K562 (cell line): ENCODE measurements around the gene IRF9. TPM values are rescaled to one million over a fixed set of nuclear protein-coding genes. Genes with fewer than 3 reads are reported as not detected.

Experiments used
- ATF7 ChIP-seq: fragments of 450-650 bp; IDR thresholded peaks from 2 replicates; pipeline ENCODE4 v1.7.1; 2014; ENCODE audit warnings: mild to moderate bottlenecking, moderate library complexity
- BACH1 ChIP-seq: fragments of 200-800 bp; sonication (Bioruptor generic); IDR thresholded peaks from 2 replicates; pipeline ENCODE4 v1.6.1; 2016; ENCODE audit warnings: missing genetic modification characterization, missing compliant biosample characterization
- CCNT2 ChIP-seq: IDR thresholded peaks from 2 replicates; pipeline ENCODE4 v1.6.1; 2011; ENCODE audit warnings: borderline replicate concordance, low read depth, mild to moderate bottlenecking, moderate library complexity, mixed read lengths, low read length; ENCODE audit not compliant: insufficient read length; ENCODE audit errors: extremely low read depth
- CTBP1 ChIP-seq: fragments of 450-650 bp; IDR thresholded peaks from 2 replicates; pipeline ENCODE4 v1.6.1; 2016; ENCODE audit warnings: borderline replicate concordance
- E2F4 ChIP-seq: sonication (generic); formaldehyde crosslinking; IDR thresholded peaks from 2 replicates; pipeline ENCODE4 v1.8.0; 2022; ENCODE audit warnings: mild to moderate bottlenecking, low read depth, missing genetic modification reagents
- EGR1 ChIP-seq: fragments of 450-650 bp; conservative IDR thresholded peaks from 2 replicates; pipeline ENCODE4 v1.6.1; 2017; ENCODE audit warnings: mild to moderate bottlenecking
- HDAC1 ChIP-seq, 2 experiments: fragments of 450-650 bp; IDR thresholded peaks; 2 replicates each; pipeline ENCODE4 v1.6.1; 2016 to 2017; ENCODE audit warnings: inconsistent platforms in 1 of 2, mild to moderate bottlenecking in 1 of 2, moderate library complexity in 1 of 2
- POLR2A ChIP-seq: fragments of 450-650 bp; conservative IDR thresholded peaks from 2 replicates; pipeline ENCODE4 v1.6.1; 2016
- RBFOX2 ChIP-seq: fragments of 200-400 bp; formaldehyde crosslinking; IDR thresholded peaks from 2 replicates; pipeline ENCODE4 v1.6.1; 2017; ENCODE audit warnings: low read depth, mild to moderate bottlenecking, low read length, moderate library complexity
- RBM14 ChIP-seq: fragments of 200-400 bp; formaldehyde crosslinking; IDR thresholded peaks from 2 replicates; pipeline ENCODE4 v1.6.1; 2018; ENCODE audit warnings: low read depth, mild to moderate bottlenecking, low read length, moderate library complexity, borderline replicate concordance; ENCODE audit not compliant: insufficient read depth
- RCOR1 ChIP-seq, 2 experiments: IDR thresholded peaks; 2 replicates each; pipeline ENCODE4 v1.6.1; 2012; ENCODE audit warnings: low read depth in 2 of 2, low read length in 2 of 2, borderline replicate concordance in 1 of 2, improper control_type of control experiment in 1 of 2
- SIN3B ChIP-seq: fragments of 450-650 bp; IDR thresholded peaks from 2 replicates; pipeline ENCODE4 v1.6.1; 2017; ENCODE audit warnings: low read depth, mild to moderate bottlenecking, moderate library complexity
- SRF ChIP-seq, 2 experiments: fragments of 250-450, 450-650 bp in 1 of 2; sonication (Bioruptor Pico) in 1 of 2; sonication (generic) in 1 of 2; formaldehyde crosslinking; IDR thresholded peaks; 2 replicates each; pipeline versions ENCODE4 v1.5.0 to v1.5.1; 2020 to 2022; ENCODE audit warnings: mild to moderate bottlenecking in 1 of 2, missing genetic modification reagents in 1 of 2
- XRCC5 ChIP-seq: fragments of 200-400 bp; formaldehyde crosslinking; IDR thresholded peaks from 2 replicates; pipeline ENCODE4 v1.6.1; 2017; ENCODE audit warnings: low read depth, mild to moderate bottlenecking, low read length
- polyA plus RNA-seq, 8 experiments: library from polyadenylated mRNA; depleted of rRNA in 4 of 8; stranded (reverse) in 5 of 8; unstranded in 3 of 8; fragments of >200 nt; fragmentation: Nextera tagmentation in 2 of 8; fragmentation: Illumina TruSeq in 1 of 8; extraction: Ambion mirVana in 2 of 8; extraction: Trizol in 1 of 8; gene quantifications; 2 replicates each; pipeline versions ENCODE4 v1.2.1 to v1.2.3, GENCODE V29; 2011 to 2014; ENCODE audit warnings: inconsistent platforms in 1 of 8, missing spikeins in 1 of 8
- total RNA-seq, 7 experiments: library from RNA; depleted of rRNA in 6 of 7; stranded (reverse); fragments of >200 nt in 6 of 7; fragmentation: Illumina TruSeq in 2 of 7; extraction: Trizol in 2 of 7; gene quantifications; 2 replicates each; pipeline versions ENCODE4 v1.2.1 to v1.2.3, GENCODE V29; 2011 to 2021; ENCODE audit warnings: low replicate concordance in 1 of 7
- TF ChIP-seq, protein P1 (sequence below): fragments of 250-450 bp; sonication (Bioruptor Pico); IDR thresholded peaks from 2 replicates; pipeline ENCODE4 v1.5.0; 2021; ENCODE audit warnings: mild to moderate bottlenecking, moderate library complexity
- TF ChIP-seq, protein P2 (sequence below): fragments of 250-450 bp; sonication (Bioruptor Pico); IDR thresholded peaks from 2 replicates; pipeline ENCODE4 v1.4.0; 2020; ENCODE audit warnings: borderline replicate concordance

Gene IRF9
- total and polyA plus RNA-seq, 9 of the 15 experiments (the other 6 are each of a cell fraction or from before 2014, with no cell fraction given) = 0.79 to 14.8 (median 6.1) TPM

DNA sequence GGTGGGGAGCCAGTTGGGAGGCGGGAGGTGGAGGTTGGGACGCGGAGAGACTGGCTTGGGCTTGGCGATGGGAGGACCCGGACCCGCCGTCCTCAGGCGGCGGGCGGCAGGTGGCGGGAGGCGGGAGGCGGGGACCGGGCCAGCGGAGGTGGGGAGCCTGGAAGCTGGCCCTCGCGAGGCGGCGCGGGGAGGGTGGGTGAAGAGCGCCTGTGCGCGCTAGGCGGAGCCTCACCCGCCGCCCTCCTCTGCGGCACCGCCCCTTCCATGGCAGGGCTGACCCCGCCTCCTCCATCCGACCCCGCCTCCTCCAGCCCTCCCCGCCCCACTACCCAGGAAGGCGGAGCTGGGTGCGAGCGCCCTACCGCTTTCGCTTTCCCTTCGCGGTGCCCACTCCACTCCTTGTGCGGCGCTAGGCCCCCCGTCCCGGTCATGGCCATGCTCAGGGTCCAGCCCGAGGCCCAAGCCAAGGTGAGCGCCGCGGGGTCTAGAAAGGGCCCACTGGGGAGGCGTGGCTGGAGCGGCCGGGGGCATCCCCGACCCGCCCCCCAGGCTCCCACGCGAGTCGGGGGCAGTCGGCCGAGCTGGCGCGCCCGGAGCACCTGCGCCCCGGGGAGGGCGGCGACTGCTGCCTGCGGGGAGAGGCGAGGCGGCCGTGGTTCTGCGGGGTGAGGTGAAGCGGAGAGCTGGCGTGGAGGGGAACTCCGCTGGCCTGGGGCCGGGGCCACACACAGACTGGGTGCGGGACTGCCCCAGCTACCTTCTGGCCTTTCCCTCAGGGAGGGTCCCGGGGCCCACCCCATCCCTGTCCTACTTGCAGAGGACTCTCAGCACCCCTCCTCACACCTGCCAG, 25.0 kb upstream of the IRF9 start, which contains the start of gene PSME1 (continued):
- peak in 1 of 2 experiments; percentile 62; a peak in 1 of 4 replicates for TF ChIP-seq SRF (CRISPR knock-in tag; IDR thresholded peaks at IDR 0.05)
- no peak for TF ChIP-seq XRCC5
- 0 out of 2 replicates have a peak, but pooled peaks have one; percentile 44 for TF ChIP-seq CTBP1
- TF ChIP-seq POLR2A = peak; percentile 58
- peak; percentile 76 for TF ChIP-seq RBFOX2
- peak in 1 of 2 experiments; percentile 14; a peak in 1 of 4 replicates for TF ChIP-seq RCOR1 (IDR thresholded peaks at IDR 0.05; ENCODE audit: borderline replicate concordance in 1 of 2, low read depth in 2 of 2, low read length in 2 of 2)
- TF ChIP-seq, protein P1, sequence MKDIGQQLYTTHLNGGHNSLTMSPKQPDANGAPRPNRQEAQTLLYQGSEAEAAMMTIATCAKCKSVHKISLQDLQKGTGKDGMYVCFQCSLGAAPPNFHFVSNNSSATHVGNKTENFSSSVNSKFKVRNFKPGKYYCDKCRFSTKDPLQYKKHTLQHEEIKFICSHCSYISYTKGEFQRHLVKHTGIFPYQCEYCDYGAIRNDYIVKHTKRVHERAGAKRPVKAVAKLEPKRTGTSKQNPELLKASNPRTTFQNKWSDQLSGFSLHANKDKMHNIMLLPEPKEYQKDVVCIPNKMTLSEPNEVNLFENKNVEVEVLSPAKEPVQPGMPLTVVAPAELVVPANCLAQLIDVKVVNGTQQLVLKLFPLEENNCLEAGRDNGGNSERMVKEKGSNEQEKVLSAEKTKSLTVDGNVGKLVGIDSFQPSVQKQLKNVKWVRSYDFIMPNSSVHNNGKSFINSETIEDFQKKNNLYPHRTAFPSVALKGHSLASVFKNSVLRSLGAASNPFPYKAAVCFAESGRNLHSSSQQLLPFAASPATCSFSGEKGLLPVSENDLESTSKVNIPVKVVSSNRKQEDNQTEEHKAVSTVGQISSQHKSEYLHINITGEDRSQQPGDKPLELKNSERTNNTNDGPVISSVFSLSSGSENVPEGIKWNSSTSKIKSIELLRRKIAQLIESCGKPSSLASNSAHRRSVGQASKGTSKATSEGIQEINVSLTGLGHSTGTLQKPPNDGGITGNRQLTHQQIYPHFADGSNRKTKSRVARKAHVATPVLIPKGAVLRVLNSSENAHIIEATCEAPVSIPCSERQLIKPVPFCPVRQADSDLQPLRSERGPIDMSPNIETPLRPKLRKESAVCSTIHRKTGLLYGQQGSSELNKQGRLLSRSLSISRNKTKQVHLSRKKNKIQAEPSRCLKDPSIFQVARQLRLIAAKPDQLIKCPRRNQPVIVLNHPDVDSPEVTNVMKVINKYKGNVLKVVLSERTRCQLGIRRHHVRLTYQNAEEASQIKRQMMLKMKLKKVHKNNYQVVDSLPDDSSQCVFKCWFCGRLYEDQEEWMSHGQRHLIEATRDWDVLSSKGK = no peak
- TF ChIP-seq SIN3B = 0 out of 2 replicates have a peak, but pooled peaks have one; percentile 36
- peak; percentile 39 for TF ChIP-seq EGR1
- peak; percentile 27; the same call in 1 of the 2 replicates for TF ChIP-seq ATF7
- TF ChIP-seq E2F4 (CRISPR knock-in tag) = no peak
- TF ChIP-seq CCNT2 = peak; percentile 67
- TF ChIP-seq BACH1 (tag) = no peak
- TF ChIP-seq HDAC1 (IDR thresholded peaks at IDR 0.05) = peak in 1 of 2 experiments; percentile 41; a peak in 2 of 4 replicates
- TF ChIP-seq, protein P2, sequence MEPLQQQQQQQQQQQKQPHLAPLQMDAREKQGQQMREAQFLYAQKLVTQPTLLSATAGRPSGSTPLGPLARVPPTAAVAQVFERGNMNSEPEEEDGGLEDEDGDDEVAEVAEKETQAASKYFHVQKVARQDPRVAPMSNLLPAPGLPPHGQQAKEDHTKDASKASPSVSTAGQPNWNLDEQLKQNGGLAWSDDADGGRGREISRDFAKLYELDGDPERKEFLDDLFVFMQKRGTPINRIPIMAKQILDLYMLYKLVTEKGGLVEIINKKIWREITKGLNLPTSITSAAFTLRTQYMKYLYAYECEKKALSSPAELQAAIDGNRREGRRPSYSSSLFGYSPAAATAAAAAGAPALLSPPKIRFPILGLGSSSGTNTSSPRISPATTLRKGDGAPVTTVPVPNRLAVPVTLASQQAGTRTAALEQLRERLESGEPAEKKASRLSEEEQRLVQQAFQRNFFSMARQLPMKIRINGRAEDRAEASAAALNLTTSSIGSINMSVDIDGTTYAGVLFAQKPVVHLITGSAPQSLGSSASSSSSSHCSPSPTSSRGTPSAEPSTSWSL (CRISPR knock-in tag) = no peak
- TF ChIP-seq RBM14 = no peak
